HG03060 (cell line): Measurements from ENCODE around the gene FBXL16.
"Not testable (repeated sequence)": the region's sequence is repeated elsewhere in the genome, so short reads cannot be mapped to it uniquely, and the experiment has no call there.

Source experiments
- ATAC-seq: cut with Tn5 transposase; IDR thresholded peaks from one replicate; pipeline ENCODE4 v1.9.1; 2021; ENCODE audit warnings: low read depth, moderate number of reproducible peaks; ENCODE audit not compliant: unreplicated experiment

The FBXL16 gene

DNA sequence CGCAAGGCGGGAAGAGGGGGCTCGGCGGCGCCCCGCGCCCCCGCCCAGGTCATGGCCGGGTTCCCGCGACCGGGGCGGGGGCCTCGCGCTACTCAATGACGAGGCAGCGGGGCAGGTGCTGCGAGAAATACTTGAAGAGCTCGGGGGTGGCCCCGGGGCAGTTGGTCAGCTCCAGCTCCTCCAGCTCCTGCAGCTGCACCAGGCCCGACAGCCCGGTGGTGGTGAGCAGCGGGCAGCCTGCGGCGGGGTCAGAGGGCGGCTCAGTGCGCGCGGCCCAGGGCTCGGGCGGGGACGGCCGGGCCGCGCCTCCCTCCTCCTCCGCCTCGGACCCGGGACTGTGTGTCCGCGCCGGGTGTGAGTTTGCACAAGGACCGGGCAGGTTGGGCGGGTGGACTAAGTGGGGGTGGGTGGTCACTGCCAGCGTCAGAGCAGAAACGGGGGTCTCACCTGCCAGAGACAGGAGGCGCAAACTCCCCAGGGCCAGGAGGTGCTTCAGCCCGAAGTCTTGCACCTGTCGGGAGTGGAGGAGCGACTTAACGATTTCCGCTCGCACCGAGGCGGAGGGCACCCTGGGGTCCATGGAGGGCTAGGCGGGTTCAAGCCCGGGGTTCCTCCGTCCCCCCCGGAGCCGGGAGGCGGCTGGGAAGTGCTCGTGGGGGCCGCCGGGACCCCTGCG, 11.3 kb downstream of the FBXL16 start:
- no peak for ATAC-seq

DNA sequence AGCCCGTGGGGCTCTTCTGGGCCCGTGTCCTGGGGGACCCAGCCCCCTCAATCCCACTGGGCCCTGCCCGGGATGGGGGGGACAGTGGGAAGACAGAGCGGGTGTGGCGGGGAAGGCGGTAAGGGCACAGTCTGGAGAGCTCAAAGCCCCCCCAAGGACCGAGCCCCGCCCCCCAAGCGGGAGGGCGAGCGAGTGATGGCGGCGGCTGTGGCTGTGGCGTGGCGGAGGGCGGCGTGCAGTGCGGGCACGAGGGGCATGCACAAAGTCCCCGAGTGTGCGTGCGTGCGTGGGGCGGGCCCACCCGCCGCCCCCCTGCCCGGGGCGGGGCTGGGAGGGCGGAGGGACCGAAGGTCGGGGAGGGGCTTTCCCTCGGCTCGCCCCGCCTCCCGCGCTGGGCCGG, 11.8 kb downstream of the FBXL16 start:
- ATAC-seq, result no peak

DNA sequence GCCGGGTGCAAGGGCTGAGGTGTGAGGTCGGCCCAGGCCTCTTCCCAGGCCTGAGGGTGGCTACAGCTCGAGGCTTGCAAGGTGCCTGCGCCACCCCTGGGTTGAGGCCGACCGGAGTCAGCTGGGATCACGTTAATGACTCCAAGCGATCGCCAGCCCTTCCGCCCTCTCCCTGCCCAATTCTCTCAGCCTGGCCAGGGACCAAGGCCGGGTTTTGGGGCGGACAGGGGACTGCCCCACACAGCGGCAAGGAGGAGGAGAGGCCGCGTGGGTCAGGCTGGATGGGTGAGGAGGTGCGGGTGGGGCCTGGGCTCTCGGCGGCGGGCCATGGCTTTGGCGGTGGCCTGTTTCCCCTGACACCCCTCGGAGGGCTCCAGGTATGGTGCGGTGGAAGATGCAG, 12.2 kb downstream of the FBXL16 start:
- no peak for ATAC-seq

DNA sequence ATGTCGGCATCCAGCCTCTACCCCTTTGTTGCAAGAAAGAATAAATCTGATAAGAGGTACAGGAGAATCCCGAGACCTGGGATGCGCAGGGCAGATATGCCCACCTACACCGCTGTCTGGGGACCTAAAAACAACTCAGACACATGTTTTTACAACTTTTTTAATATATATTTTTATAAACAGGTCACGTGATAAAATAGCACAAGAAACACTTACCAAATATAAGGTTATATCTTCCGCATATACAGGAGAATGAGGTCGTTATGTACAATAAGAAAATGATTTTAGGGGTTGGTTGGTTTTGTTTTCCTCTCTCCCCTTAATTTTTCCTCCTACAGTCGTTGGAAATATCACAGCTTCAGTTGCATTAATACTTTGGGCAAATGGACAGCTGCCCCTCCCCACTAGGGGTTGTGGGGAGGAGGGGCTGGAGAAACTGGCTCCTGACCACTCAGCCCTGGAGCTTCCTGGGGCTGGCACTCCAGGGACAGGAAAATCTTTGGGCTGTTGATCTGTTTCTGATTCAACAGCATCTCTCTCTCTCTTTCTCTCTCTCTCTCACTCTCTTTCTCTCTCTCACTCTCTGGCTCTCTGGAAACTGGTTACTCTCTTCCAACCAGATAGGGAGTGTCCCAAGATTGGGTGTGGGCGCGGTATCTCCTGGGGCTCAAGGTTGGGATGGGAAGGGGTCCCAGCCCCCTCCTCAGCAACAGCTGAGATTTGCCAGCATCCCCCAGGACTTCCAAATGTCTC, 13.1 kb downstream of the FBXL16 start:
- no peak for ATAC-seq

DNA sequence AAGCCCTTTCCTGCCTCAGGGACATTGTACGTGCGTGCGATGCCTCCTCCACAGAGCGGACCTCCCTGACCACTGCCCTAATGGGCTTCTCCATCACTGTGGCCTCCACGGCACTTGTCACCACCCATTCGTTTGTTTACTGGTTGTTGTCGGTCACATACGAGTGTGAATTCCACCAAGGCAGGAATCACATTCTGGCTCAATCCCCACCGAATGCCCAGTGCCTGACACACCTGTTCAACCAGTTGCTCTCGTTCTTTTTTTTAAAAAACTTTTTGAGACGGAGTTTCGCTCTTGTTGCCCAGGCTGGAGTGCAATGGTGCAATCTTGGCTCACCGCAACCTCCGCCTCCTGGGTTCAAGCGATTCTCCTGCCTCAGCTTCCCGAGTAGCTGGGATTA, 14.4 kb downstream of the FBXL16 start:
- not testable (repeated sequence) for ATAC-seq

DNA sequence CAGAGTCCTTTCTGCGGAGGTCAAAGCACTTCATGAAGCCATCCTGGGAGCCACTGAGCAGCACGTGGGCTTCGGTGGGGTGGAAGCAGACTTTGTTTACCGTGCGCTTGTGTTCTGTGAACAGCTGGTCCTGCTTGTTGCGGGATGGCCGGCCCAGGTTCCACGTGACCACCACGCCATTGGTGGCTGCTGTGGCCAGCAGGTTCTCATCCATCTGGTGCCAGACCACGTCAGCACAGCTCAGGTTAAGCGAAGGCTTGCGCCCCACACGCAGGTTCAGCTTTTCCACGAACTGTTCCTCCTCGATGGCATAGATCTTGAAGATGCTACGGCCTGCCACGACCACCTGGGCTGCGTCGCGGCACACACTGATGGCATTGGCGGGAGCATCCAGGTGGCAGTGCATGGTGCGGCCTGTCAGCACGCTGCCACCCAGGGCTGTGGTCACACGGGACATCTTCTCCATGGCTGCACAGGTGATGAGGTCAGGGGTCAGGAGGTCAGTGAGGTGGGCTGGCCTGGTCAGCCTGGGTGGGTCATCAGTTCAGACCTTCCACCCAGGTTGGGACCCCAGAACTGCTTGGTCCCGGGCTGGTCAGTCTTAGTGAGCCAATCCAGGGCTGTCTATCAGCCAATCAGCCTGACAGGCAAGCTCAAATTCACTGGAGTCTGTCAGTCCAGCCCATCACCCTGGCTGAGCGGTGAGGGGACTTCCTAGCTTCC, 16.3 kb downstream of the FBXL16 start:
- ATAC-seq, result no peak

DNA sequence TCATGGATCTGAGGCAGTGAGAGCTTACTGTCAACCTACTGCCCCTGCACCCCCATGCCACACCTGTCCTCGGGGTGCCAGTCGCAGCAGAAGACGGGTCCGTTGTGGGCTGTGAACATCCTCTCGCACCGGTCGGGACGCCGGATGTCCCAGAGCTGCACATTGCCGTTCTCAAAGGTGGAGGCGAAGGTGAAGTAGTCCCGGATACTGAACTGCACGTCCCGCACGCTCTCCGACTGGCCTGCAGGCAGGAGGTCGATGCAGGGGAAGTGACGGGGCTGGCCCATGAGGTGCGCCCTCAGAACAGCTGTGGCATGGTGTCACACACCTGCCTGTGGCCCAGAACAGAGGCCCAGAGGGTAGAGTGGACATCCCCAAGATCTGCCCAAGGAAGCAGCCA, 18.1 kb downstream of the FBXL16 start:
- no peak for ATAC-seq

DNA sequence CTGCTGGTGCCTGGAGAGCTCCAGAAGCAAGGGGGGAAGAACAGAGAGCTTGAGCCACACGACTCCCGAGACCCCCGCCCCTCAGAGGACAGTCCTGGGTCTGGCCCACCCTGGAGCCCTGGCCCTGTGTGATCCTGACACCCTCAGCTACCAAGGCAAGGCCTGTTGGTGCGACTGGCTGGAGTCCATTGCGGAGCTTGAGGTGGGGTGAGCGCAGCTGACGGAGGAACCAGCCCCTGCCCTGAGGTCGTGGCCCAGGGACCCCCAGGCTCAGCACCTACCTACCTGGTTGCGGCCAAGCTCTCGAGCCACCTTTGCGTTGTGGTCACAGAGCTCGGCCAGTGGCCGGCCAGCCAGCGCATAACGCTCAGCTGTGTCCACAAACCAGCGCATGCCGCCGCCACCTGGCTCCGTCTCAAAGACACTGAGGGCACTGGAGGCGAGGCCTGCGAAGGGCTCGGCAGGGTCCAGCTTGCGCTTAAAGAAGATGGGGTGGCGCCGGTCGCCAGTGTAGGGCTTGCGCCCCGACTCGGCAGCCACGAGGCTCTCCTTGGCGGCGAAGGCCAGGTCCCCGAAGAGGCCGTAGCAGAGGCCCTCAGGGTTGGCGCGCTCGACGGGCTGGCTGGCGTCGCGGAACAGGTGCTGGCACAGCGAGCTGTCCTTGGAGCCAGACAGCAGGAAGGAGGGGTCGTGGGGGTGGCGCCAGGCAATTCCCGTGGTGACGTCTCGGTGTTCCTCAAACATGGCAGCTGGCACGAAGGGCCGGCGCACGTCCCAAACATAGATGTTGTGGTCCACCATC, 18.9 kb downstream of the FBXL16 start:
- ATAC-seq, result no peak

DNA sequence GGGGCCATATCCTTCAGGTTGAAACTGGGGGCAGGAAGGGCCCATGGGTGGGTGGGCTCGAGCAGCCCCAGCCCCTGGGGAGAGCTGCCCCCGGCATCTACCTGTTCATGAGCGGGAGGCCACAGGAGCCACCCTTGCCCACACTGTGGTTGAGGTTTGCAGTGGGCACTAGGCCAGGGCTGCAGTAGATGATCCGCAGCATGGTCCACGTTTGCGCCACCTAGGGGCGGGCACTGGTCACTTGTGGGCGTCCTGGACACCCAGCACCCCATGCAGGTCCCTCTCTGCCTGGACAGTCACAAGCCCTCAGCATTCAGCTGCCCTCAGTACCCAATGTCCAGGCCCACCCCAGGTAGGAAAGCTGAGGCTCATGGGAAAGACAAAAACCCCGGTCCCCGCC, 19.6 kb downstream of the FBXL16 start:
- no peak for ATAC-seq

DNA sequence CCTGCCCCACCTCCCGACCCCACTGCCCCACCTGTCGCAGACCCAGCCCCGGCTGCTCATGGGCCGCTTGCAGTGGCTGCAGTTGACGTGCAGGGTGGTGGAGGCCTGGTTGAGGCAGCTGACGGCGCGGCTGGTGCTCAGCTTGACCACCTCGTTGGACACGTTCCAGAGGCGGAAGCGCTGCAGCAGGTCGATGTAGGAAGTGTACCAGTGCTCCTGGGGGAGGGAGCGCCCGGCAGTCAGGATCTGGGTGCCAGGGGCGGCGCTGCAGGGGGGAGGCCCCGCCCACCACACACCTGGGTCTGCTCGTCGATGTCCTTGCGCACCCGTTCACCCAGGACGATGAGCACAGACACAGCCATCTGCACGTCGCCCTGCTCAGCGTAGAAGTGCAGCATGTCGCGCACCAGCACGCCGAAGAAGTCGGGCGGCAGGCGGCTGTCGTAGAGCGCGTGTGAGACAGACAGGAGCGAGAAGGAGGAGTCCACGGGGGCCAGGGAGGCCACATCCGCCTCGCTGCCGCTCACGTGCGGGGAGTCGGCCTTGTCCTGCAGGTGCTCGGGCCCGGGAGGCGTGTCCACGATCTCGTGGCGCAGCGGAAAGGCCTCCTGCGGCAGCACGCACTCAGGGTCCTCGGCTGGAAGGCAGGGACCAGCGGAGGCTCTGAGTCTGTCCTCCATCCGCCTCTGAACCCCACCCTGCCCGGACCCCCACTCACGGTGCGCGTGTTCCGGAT, 20.5 kb downstream of the FBXL16 start:
- ATAC-seq, result no peak

DNA sequence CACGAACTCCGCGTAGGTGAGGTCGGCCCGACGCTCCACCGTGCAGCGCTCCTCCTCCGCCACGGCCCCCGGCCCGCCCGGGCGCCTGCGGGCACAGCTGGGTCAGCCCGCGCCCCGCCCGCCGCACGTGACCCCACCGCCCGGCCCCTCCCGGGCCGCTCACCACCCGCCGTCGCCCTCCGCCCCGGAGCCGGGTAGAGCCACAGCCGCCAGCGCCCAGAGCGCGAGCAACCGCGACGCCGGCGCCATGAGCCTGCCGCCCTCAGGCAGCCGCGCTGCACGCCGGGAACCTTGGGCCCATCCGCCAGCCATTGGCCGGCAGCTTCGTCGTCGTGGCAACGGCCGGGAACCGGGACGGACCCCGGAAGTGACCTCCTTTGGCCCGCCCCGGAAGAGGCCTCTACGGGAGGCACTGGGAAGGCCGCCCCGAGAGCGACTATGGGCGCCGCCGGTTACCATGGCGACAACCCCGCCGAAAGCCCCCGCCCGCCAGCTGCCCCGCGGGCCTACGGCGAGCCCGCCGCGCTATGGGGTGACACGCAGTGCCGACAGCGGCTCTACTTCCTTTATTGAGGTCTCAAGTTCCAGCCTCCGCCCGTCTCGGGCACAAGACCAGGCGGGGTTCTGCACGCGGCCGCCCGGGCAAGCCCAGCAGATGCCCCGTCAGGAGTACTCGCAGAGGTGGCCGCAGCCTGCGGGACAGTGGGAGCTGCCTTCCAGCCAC, 21.4 kb downstream of the FBXL16 start, which contains the start of gene JMJD8:
Gene JMJD8 (minus strand): TSS at position 264 of the 724 bp plus-strand sequence. CDS start 15 bp downstream, at position 249.
- no peak for ATAC-seq

DNA sequence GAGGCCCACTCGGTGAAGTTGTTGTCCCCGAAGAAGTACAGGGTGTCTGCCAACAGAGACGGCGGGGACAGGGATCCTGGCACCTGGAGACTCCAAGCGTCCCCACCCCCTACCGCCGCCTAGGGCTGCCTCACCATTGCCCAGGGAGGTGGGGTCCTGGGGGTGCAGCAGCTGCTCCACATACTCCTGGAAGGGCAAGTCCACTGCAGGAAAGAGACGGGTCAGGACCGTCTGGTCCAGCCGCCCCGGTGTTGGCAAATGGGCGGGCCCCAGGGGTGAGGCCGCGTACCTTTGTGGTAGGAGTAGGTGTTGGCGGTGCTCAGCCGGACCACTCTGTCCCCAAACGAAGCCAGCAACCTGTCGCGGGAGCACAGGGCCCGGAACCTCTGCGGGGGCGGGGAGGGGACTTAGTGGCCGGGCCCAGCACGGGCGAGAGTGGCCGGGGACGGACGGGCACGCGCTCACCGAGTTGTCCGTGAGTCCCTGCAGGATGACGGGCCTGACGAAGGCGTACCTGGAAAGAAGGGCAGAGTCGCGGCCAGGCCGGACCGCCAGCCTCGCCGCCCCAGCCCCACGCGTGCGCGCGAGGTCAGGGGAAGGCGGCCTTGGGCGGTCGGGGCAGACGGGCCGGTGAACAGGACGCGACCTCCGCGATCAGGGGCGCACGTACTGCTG, 22.1 kb downstream of the FBXL16 start:
- ATAC-seq, result no peak

DNA sequence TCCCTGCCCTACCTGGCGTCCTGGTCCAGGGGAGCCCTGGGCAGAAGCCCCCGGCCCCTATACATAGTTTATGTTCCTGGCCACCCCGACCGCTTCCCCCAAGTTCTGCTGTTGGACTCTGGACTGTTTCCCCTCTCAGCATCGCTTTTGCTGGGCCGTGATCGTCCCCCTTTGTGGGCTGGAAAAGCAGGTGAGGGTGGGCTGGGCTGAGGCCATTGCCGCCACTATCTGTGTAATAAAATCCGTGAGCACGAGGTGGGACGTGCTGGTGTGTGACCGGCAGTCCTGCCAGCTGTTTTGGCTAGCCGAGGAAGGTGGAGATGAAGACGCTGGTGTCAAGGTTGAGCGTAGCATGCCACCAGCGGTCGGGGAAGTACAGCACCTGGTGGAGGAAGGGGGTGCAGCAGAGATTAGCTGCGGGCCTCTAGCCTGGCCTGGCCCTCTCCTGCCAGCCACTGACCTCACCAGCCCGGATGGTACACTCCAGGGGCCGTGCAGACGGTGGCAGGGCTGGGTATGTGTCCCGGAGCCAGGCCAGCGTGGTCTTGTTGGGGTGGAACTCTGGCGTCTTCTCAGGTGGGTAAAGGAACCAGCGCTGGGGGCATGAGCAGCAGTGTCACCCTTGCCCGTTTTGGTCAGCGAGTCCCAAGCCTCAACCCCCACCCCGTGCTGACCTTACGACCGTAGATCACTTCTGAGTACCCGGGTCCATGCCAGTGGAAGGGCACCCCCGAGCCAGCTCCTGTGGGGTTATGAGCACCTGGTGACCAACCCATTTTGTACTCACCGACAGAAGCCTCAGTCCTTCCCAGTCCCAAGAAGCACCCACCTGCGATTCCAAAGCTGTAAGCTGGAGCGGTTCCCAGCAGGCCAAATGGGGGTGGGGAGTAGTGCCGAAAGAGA, 22.9 kb downstream of the FBXL16 start:
- ATAC-seq, result no peak

DNA sequence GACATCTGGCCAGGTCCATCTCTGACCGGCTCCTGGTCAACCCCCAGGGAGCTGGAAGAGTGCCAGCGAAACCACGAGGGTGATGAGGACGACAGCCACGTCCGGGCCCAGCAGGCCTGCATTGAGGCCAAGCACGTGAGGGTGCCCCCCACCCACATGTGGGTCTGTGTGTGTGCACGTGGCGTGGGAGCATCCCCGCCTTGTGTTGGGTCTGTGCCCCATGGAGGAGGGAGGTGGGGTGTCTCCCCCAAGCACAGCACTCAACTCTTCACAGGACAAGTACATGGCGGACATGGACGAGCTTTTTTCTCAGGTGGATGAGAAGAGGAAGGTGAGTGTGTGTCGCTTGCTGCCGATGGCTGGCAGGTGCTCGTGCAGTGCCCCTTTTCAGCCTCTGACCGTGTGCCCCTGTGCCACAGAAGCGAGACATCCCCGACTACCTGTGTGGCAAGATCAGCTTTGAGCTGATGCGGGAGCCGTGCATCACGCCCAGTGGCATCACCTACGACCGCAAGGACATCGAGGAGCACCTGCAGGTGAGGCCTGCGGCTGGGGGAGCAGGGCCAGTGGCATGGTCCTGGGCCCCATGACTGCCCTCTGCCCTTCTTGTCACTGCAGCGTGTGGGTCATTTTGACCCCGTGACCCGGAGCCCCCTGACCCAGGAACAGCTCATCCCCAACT, 23.7 kb downstream of the FBXL16 start:
- no peak for ATAC-seq

DNA sequence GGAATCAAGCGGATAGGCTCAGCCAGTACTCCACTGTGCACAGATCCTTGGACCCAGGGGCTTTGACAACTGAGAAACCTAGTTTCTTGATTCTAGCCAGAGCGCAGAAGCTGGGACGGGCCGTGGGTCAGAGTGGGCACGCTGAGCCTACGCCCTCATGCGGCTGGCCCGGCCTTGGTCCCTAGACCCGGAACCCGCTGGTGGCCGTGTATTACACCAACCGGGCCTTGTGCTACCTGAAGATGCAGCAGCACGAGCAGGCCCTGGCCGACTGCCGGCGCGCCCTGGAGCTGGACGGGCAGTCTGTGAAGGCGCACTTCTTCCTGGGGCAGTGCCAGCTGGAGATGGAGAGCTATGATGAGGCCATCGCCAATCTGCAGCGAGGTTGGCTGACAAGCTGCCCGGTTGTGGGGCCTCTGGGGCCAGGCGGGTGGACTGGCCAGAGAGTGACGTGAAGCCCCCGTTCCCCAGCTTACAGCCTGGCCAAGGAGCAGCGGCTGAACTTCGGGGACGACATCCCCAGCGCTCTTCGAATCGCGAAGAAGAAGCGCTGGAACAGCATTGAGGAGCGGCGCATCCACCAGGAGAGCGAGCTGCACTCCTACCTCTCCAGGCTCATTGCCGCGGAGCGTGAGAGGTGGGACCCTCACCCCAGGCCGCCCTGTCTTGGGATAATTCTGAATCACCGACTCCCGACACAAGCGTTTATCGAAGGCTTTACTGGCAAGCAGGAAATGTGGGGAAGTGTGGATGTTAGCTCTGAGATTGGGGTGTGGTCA, 24.4 kb downstream of the FBXL16 start:
- no peak for ATAC-seq

DNA sequence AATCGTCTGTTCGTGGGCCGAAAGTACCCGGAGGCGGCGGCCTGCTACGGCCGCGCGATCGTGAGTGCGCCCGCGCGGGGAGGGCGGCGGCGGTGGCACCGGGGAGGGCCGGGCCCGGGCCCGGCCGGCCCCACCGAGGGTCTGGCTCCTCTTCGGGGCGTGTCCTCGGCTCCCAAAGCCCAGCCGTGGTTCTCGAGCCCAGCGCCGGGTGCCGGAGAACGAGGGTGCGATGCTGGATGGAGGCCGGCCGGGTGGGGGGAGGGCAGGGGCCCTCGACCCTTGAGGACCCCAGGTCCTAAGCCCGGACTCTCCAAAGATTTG, 25.0 kb downstream of the FBXL16 start:
- no peak for ATAC-seq
